ENCODE results near the gene AMER2.

Gene AMER2

DNA sequence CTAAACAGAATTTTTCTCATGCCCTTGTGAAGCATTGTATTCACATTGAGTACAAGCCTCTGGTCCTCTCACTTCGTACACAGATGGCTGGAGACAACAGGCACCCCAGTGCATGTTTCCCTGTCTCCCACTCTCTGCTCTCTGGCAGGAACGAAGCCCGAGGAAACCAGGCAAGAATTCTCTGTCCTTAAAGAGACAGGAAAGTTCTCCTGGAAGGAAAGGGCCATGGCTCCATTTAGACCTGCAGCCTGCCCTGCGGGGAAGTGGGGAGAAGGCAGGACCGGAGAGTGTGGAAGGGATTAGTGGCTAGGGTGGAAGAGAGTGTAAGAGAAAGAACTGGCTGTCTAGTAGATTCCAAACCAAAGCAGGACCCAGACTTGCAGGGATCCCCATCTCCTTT is 15.5 kb upstream of the AMER2 start:
- Histone ChIP-seq H3K36me3 (no peaks in the 10 kb centered on the region), H4K20me1 (no peaks in the 10 kb centered on the region), H3K4me2 (no peak overlapping the region), H3K4me1 (peaks cover 23% of the 10 kb centered on the region), H3K9me3 (peaks cover 32% of the 10 kb centered on the region), H3K27ac (no peak overlapping the region), H3K9ac (no peak overlapping the region), H3K4me3 (no peak overlapping the region), H3K27me3 (no peaks in the 10 kb centered on the region)
- TF ChIP-seq Cebpa-rat (IDR thresholded peaks at IDR 0.05): no peak

- no peak overlapping the region for H3K4me3 ChIP-seq
- no peak overlapping the region for H3K9ac ChIP-seq
- H3K4me2 ChIP-seq: no peak overlapping the region
- no peaks in the 10 kb centered on the region for H3K36me3 ChIP-seq
- no peaks in the 10 kb centered on the region for H4K20me1 ChIP-seq
- no peak for TF ChIP-seq Cebpa-rat (IDR thresholded peaks at IDR 0.05)
- no peak overlapping the region for H3K27ac ChIP-seq
- peaks cover 32% of the 10 kb centered on the region for H3K9me3 ChIP-seq
- peaks cover 37% of the 10 kb centered on the region for H3K4me1 ChIP-seq
- H3K27me3 ChIP-seq: no peaks in the 10 kb centered on the region
Measured at GRCh38 chr13:25186187-25186586, 14.1 kb upstream of the AMER2 start.

DNA sequence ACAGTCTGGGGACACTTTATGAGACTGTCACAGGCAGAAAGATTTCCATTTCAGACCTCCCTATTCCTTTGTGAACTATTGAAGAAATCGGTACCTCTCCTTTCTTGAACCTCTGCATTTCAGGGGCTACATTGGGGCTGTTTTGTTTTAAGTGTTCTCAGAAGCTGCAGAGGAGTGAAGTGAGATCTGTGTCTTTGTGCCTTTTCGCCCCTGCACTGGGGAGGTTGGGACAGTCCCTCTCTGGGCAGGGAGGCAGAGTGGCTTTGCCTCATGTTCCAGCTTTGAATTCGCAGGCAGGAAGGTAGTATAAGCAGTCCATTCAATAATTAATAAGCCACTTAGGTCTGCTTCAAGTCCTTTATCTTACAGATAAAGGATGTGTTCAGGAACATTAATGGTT is 9.5 kb upstream of the AMER2 start:
- no peaks in the 10 kb centered on the region for H4K20me1 ChIP-seq
- H3K27ac ChIP-seq: peak overlapping the region; percentile 75
- H3K27me3 ChIP-seq: no peaks in the 10 kb centered on the region
- H3K4me2 ChIP-seq: peak overlapping the region; percentile 82
- H3K4me1 ChIP-seq: peaks cover 53% of the 10 kb centered on the region
- H3K4me3 ChIP-seq: peak overlapping the region; percentile 36; the same call in 1 of the 2 replicates
- no peaks in the 10 kb centered on the region for H3K36me3 ChIP-seq
- peak overlapping the region; percentile 63; the same call in 1 of the 2 replicates for H3K9ac ChIP-seq
- TF ChIP-seq Cebpa-rat (IDR thresholded peaks at IDR 0.05): no peak
- H3K9me3 ChIP-seq: peaks cover 57% of the 10 kb centered on the region

GRCh38 chr13:25180775-25181537 is 8.9 kb upstream of the AMER2 start:
- TF ChIP-seq Cebpa-rat (IDR thresholded peaks at IDR 0.05): no peak
- Histone ChIP-seq H3K4me1 (peaks cover 52% of the 10 kb centered on the region), H3K27me3 (no peaks in the 10 kb centered on the region), H3K4me2 (peak overlapping the region; percentile 82), H4K20me1 (no peaks in the 10 kb centered on the region), H3K9ac (peak overlapping the region; percentile 63; the same call in 1 of the 2 replicates), H3K27ac (peak overlapping the region; percentile 75), H3K9me3 (peaks cover 57% of the 10 kb centered on the region), H3K36me3 (no peaks in the 10 kb centered on the region), H3K4me3 (peak overlapping the region; percentile 36; the same call in 1 of the 2 replicates)

DNA sequence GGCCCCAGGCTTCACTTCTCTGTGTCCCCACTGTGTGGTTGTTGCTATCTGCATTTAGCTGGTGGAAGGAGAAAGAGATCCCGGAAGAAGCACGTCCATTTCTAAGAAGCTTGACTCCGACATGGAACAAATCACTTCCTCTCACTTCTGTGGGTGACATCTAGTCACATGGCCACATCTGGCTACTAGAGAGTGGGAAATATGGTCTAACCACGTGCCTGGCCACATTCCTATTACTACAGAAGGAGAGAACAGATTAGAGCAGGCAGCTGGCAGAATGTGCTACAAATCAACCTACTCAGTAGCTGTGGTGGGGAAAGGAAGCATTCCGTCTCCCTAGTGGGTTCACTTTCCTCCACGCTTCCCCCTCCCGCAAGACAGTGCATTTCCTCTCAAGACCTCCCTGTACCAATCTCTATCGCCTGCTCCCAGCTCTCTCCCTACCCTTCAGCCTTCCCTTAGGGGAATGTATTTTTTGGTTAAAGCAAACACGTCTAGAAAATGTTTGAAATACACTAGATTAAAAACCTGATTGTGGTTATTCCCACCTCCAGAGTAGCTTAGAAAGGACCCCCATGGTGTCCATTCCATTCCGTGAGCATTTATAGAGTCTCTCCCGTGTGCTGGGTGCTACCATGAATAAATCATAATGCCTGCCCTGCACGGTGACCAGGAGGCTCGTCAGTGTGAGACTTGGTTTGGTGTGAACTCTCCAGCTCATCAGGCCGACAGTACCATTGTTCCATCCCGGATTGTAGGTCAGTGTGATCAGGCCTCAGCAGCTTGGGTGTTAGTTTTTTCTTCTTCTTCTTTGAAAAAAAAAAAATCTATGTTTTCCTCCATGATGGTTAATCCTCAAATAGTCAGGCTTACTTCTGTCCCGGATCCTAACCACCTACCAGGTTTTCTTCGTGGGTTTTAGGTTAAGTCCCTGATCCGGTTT is 8.0 kb upstream of the AMER2 start:
- peak overlapping the region; percentile 82 for H3K4me2 ChIP-seq

DNA sequence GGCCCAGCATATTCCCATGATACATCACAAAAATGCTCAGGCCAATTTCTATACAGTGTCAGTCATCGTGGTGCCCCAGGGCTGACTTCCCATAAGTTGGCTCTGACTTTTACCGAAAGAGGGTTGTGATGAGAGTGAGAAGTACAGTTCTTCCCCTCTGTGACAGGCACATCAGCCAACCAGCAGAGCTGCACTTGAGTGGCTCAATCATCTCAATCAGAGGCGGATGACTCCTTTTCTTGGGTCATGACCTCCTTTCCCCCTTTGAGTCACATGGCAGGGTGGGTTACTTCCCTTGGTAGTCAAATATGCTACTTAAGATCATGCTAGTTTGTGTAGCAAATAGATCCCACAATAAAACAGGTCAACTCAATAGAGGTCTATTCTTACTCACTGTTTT is 6.9 kb upstream of the AMER2 start:
- Histone ChIP-seq H3K9ac (no peak overlapping the region), H3K36me3 (no peaks in the 10 kb centered on the region), H3K4me3 (peak overlapping the region; percentile 6; the same call in 1 of the 2 replicates), H4K20me1 (no peaks in the 10 kb centered on the region), H3K4me2 (peak overlapping the region; percentile 82), H3K27me3 (no peaks in the 10 kb centered on the region), H3K9me3 (peaks cover 54% of the 10 kb centered on the region), H3K27ac (no peak overlapping the region), H3K4me1 (peaks cover 43% of the 10 kb centered on the region)
- no peak for TF ChIP-seq Cebpa-rat (IDR thresholded peaks at IDR 0.05)

More for the DNA sequence above, 8.0 kb upstream of the AMER2 start:
- Histone ChIP-seq H3K4me1 (peaks cover 44% of the 10 kb centered on the region), H3K4me3 (peak overlapping the region; percentile 36; the same call in 1 of the 2 replicates), H3K36me3 (no peaks in the 10 kb centered on the region), H3K9me3 (peaks cover 59% of the 10 kb centered on the region), H3K27ac (peak overlapping the region; percentile 75), H3K9ac (peak overlapping the region; percentile 63; the same call in 1 of the 2 replicates), H4K20me1 (no peaks in the 10 kb centered on the region), H3K27me3 (no peaks in the 10 kb centered on the region)
- no peak for TF ChIP-seq Cebpa-rat (IDR thresholded peaks at IDR 0.05)

DNA sequence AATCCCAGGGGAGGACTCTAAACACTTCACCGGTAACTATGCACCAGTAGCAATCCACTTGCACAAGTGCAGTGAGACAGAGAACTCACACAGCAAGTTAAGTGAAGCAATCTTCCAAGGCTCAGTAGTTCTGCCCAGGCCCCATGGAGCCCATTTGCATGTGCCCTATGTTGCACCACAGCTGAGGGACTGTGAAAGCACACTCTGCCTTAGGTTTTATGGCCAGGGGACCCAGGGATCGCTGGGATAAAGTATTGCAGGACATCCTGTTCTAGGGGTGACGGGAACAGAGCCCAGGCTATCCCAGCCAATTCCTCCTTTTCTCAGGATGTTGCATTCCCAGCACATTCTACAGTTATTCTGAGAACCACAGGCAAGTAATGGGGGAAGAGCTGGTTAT is 6.0 kb upstream of the AMER2 start:
- H3K36me3 ChIP-seq: no peaks in the 10 kb centered on the region
- H3K27me3 ChIP-seq: peaks cover 9% of the 10 kb centered on the region
- H3K4me2 ChIP-seq: no peak overlapping the region
- peaks cover 48% of the 10 kb centered on the region for H3K9me3 ChIP-seq
- H3K9ac ChIP-seq: no peak overlapping the region
- no peaks in the 10 kb centered on the region for H4K20me1 ChIP-seq
- no peak overlapping the region for H3K27ac ChIP-seq
- peaks cover 43% of the 10 kb centered on the region for H3K4me1 ChIP-seq
- no peak overlapping the region for H3K4me3 ChIP-seq
- no peak for TF ChIP-seq Cebpa-rat (IDR thresholded peaks at IDR 0.05)

- TF ChIP-seq Cebpa-rat (IDR thresholded peaks at IDR 0.05): no peak
- Histone ChIP-seq H4K20me1 (no peaks in the 10 kb centered on the region), H3K27ac (no peak overlapping the region), H3K9ac (no peak overlapping the region), H3K4me3 (no peak overlapping the region), H3K27me3 (peaks cover 12% of the 10 kb centered on the region), H3K9me3 (peaks cover 48% of the 10 kb centered on the region), H3K4me2 (no peak overlapping the region), H3K36me3 (no peaks in the 10 kb centered on the region), H3K4me1 (peaks cover 41% of the 10 kb centered on the region)
Measured at GRCh38 chr13:25177636-25178035, 5.5 kb upstream of the AMER2 start.

DNA sequence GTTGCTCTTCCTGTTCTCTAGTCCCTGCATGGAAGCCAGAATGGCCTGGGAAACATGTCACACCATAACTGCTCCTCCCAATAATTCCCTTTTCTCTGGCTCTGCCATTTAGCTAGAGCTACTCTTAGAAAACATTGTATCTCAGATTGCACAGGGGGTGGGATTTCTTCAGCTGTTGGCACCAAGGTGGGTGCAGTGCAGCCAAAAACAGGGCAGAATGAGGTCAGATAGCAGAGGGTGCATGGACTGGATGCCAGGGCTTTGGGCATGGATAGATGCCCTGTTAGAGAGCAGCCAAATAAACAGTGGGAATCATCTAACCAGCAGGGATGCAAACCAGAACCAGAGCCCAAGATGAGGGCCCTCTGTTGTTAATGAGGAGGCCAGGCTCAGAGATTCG is 4.9 kb upstream of the AMER2 start:
- peaks cover 35% of the 10 kb centered on the region for H3K4me1 ChIP-seq
- H3K4me3 ChIP-seq: no peak overlapping the region
- H4K20me1 ChIP-seq: no peaks in the 10 kb centered on the region
- no peak for TF ChIP-seq Cebpa-rat (IDR thresholded peaks at IDR 0.05)
- H3K27ac ChIP-seq: no peak overlapping the region
- H3K27me3 ChIP-seq: peaks cover 18% of the 10 kb centered on the region
- H3K36me3 ChIP-seq: no peaks in the 10 kb centered on the region
- H3K9me3 ChIP-seq: peaks cover 54% of the 10 kb centered on the region
- H3K9ac ChIP-seq: no peak overlapping the region
- H3K4me2 ChIP-seq: no peak overlapping the region

DNA sequence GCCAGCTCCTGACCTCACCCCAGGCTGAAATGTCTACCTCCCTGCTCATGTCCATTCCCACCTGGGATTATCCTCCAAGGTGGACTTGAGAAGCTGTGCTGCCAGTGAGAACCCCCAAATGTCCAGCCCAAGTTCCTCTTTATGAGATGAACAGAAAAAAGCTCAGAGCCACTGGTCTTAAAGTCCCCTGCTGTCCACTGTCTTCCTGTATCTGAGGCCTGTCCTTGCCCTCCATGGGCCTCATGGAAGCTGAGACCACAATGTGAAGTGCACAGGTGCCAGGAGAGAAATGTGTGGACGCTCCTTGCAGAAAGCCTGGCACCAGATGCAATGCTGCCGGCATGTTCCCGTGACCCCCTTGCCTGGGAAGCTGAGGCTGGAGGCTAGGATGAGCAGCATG is 3.3 kb upstream of the AMER2 start:
- peaks cover 34% of the 10 kb centered on the region for H3K27me3 ChIP-seq
- peaks cover 69% of the 10 kb centered on the region for H3K9me3 ChIP-seq
- no peaks in the 10 kb centered on the region for H4K20me1 ChIP-seq
- H3K9ac ChIP-seq: no peak overlapping the region
- no peak overlapping the region for H3K4me2 ChIP-seq
- no peak overlapping the region for H3K27ac ChIP-seq
- H3K4me3 ChIP-seq: no peak overlapping the region
- H3K4me1 ChIP-seq: peaks cover 23% of the 10 kb centered on the region
- TF ChIP-seq Cebpa-rat (IDR thresholded peaks at IDR 0.05): no peak
- no peaks in the 10 kb centered on the region for H3K36me3 ChIP-seq
